Spleen (tissue), 7 donors: Measurements from ENCODE around the gene RAD51B.

Experiments used
- POLR2A ChIP-seq, 3 donors: fragments of 450-650 bp; IDR thresholded peaks; one replicate each; pipeline ENCODE4 v1.5.1; 2017; ENCODE audit warnings: antibody characterized with exemption in 3 of 3, mild to moderate bottlenecking in 1 of 3
- TF ChIP-seq, protein P1 (sequence below), 11 experiments: fragments of 200-600 bp in 7 of 11; fragments of 450-650 bp in 4 of 11; sonication (generic) in 4 of 11; IDR thresholded peaks in 8 of 11; conservative IDR thresholded peaks in 3 of 11; 1 replicate in 7 of 11; 2 replicates in 4 of 11; pipeline versions ENCODE4 v1.4.0 to v1.8.0; 2016 to 2021; ENCODE audit warnings: antibody characterized with exemption in 11 of 11, inconsistent platforms in 4 of 11, mild to moderate bottlenecking in 1 of 11
- donor health status: DM: no; HTN: no; CAD: no; lungs with moderate emphysema.
- donor health status: DM: no; HTN: no; CAD: no.
- donor health status: DM: no; HTN: no; CAD: no.

DNA sequence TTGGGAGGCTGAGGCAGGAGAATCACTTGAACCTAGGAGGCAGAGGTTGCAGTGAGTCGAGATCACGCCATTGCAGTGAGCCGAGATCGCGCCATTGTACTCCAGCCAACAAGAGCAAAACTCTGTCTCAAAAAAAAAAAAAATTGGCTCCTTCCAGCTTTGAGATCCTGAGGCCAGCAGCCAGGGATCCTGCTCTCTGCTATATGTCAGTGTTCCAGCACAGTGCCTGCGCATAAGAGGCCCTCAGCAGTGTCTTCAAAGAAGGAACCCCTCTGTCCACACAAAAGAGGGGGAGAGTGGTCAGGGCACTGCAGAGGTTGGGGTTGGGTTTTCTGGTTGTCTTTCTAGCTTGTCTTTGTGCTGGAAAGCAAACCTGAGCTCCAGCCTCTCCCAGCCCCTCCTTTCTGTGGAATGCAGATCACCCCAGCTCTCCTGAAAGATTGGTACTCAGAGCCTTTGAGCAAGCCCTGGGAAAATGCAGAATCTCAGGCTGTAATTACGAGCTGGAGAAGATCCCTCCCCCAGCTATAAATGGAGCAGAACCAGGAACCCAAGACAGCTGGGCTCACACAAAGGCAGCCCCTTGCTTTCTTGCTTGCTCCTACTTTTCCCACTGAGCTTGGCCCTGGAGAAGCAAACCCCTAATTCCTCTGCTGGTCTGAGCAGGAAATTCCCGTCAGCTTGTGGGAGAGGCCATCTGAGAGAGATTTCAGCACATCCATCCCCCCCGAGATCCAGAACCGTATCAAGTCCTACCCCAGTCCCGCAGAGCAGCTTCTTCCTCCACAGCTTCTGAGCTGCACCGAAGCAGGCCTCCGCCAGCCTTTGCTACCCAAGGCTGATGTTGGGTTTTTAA is 767.5 kb downstream of the RAD51B start:
- TF ChIP-seq POLR2A (IDR thresholded peaks at IDR 0.05) = no peak
- TF ChIP-seq, protein P1, sequence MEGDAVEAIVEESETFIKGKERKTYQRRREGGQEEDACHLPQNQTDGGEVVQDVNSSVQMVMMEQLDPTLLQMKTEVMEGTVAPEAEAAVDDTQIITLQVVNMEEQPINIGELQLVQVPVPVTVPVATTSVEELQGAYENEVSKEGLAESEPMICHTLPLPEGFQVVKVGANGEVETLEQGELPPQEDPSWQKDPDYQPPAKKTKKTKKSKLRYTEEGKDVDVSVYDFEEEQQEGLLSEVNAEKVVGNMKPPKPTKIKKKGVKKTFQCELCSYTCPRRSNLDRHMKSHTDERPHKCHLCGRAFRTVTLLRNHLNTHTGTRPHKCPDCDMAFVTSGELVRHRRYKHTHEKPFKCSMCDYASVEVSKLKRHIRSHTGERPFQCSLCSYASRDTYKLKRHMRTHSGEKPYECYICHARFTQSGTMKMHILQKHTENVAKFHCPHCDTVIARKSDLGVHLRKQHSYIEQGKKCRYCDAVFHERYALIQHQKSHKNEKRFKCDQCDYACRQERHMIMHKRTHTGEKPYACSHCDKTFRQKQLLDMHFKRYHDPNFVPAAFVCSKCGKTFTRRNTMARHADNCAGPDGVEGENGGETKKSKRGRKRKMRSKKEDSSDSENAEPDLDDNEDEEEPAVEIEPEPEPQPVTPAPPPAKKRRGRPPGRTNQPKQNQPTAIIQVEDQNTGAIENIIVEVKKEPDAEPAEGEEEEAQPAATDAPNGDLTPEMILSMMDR (IDR thresholded peaks at IDR 0.05 in 8 of 11, conservative IDR thresholded peaks at IDR 0.05 in 3 of 11) = no peak
